OCI-LY1 (cell line): Measurements from ENCODE around the gene IDE.

Experiments used
- CTCF ChIP-seq: fragments of 200-600 bp; sonication (generic), shearing (Covaris generic); IDR thresholded peaks from 2 replicates; pipeline ENCODE4 v1.5.1; 2017; ENCODE audit warnings: mild to moderate bottlenecking, antibody characterized with exemption, low read length, moderate library complexity, mixed read lengths
- EZH2 ChIP-seq: fragments of 200-600 bp; sonication (generic), shearing (Covaris generic); IDR thresholded peaks from 2 replicates; pipeline ENCODE4 v1.8.0; 2017; ENCODE audit warnings: borderline replicate concordance, mixed run types, mild to moderate bottlenecking, antibody characterized with exemption, low read length, moderate library complexity, mixed read lengths

- TF ChIP-seq CTCF: no peak
- no peak for TF ChIP-seq EZH2
Measured at GRCh38 chr10:92591550-92592022, 17.7 kb upstream of the IDE start.
